HG03565 (cell line): ENCODE data around the gene HSD17B12.

Experiments used
- ATAC-seq: cut with Tn5 transposase; IDR thresholded peaks from one replicate; pipeline ENCODE4 v1.9.1; 2021; ENCODE audit warnings: mild to moderate bottlenecking, moderate library complexity; ENCODE audit not compliant: unreplicated experiment

The HSD17B12 gene

DNA sequence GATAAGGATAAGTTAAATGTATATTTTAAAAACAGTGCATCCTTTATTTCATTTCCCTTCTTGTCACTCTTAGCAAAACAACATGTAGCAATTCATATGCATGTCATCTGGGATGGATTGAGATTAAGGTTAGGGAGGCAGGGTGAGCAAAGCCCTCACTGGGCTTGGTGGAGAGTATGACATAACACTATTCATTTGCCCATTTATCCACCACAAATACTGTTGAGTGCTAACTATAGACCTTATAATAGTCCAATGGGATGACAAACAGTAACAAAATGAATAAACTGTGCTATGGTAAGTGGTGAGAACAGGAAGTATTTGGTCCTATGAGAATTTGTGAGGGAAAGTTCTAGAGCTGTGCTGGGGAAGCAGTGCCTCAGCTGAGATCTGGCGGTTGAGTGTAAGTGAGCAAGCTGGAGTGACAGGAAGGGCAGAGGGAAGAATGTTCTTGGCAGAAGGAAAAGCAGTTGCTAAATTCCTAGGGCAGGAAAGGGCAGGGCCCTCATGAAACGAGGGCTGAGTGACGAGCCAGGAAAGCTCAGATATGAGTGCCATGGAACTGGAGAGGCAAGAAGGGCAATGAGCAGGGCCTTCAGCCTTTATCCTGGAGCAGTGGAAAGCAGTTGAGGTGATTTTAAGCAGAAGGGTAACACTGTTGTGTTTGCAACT, 6.7 kb downstream of the HSD17B12 start:
- ATAC-seq, result peak; percentile 47

GRCh38 chr11:43688394-43688793, 7.9 kb downstream of the HSD17B12 start:
- ATAC-seq, result no peak

- ATAC-seq, result no peak
Measured at GRCh38 chr11:43689167-43689566, 8.6 kb downstream of the HSD17B12 start.

- ATAC-seq, result no peak
Measured at GRCh38 chr11:43690929-43691725, 10.6 kb downstream of the HSD17B12 start.

DNA sequence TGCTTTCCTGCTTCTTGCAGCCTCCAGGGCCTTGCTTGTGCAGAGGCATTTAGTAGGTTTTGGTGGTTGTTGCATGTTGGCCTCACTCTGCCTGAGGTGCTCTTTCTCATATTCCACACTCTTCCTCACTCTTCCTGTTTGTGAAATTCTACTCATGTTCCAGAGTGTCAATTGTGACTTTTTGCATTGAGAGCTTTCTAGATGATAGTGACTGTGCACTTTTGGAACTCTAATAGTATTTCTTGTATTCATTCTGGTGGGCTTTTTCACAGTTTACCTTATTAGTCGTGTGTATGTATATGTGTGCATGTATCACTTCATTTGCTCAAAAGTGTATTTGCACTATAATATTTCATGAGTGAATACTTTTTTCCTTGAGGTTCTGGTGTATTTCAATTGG, 11.3 kb downstream of the HSD17B12 start:
- no peak for ATAC-seq

GRCh38 chr11:43693069-43693468, 12.5 kb downstream of the HSD17B12 start:
- ATAC-seq, result no peak

DNA sequence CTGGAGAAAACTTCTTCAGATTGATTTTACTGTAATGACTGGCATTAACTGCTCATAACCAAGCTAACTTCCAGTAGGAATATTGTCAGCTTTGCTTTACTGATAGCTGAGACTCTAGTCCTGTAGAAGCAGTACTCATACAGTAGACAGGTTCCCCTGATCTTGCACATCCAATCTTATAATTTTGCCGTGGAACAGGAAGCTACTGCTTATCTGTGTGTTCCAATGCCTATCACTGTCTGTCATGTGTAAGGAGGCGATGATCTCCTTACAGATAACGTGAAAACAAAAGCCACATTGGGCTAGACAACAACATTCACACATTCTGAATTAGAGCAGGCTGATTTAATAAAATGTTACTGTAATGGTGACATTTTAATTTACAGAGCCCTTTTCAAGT, 13.2 kb downstream of the HSD17B12 start:
- no peak for ATAC-seq

- peak; percentile 82 for ATAC-seq
Measured at GRCh38 chr11:43694477-43694876, 13.9 kb downstream of the HSD17B12 start.

DNA sequence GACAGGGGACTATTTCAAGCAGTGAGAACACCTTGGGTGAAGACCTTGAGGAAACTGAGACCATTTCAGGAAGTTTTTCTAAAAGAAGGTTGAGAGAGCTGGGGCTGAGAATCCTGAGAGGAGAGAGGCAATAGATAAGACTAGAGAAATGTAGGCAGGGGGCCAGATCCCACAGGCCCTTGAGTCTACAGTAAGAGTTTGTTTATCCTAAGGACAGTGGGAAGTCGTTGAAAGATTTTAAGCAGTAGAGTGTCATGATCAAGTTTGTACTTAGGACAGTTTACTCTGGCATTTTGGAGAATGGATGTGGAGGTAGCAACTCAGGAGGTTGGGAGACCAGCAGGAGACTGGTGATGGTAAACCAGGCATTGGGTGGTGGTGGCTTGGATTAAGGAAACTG, 17.1 kb downstream of the HSD17B12 start:
- ATAC-seq, result no peak

- no peak for ATAC-seq
Measured at GRCh38 chr11:43699870-43700269, 19.3 kb downstream of the HSD17B12 start.

DNA sequence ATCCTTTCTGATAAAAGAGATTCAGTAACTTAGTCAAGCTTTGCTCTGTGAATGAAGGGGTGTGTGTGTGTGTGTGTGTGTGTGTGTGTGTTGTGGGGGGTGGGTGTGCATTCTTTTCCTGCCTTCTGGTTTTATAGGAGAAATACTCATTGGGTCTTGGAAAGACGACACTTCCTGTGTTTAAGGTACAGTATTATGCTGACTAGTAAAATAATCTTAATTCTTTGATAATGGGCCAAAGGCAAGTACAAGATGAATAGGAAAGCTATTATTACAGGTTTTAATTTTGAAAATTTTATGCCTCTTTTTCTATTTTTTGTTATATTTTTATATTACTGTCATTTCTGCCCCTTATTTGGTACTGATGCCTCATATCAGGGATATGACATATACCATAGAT, 26.1 kb downstream of the HSD17B12 start:
- no peak for ATAC-seq

GRCh38 chr11:43708776-43709175, 28.2 kb downstream of the HSD17B12 start:
- ATAC-seq, result no peak

- ATAC-seq, result no peak
Measured at GRCh38 chr11:43709689-43710088, 29.2 kb downstream of the HSD17B12 start.

DNA sequence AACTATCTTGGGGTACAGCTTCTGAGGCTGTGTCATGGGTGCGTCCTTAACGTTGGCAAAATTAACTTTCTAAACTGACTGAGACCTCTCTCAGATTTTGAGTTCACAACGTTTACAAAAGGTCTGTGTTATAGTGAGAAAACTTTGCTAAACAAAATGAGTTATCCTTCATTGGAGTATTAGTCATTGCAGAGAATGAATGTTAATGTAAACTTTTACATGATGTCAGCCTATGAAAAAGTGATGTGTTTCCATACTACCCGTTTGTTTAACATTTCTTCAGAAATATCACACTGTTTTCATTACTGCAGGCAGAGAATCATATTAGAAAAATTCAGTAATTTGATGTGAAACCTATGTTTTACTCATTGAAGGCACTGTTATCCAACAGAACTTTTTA, 32.1 kb downstream of the HSD17B12 start:
- ATAC-seq, result no peak

GRCh38 chr11:43718373-43718772, 37.8 kb downstream of the HSD17B12 start:
- no peak for ATAC-seq

DNA sequence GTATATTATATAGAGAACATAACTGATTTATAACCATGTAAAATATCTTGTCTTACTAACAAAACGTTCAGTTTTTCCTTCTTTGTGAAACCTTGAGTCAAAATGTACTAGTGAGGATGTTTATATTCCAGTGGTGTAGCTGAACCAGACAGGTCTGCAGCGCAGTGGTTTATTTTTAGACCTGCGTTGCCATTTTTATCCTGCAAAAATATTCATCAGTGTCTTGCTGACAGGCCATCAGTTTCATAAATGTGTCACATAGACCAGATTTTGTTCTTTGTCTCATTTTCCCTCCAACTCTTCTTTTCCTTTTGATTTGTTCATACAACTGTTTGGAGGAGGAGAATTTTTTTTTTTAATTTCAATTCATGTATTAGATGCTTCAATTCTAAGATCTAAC, 43.1 kb downstream of the HSD17B12 start:
- ATAC-seq, result no peak

GRCh38 chr11:43732225-43732624, 51.7 kb downstream of the HSD17B12 start:
- no peak for ATAC-seq

GRCh38 chr11:43734256-43734655, 53.7 kb downstream of the HSD17B12 start:
- ATAC-seq, result no peak

- no peak for ATAC-seq
Measured at GRCh38 chr11:43735115-43735514, 54.6 kb downstream of the HSD17B12 start.

DNA sequence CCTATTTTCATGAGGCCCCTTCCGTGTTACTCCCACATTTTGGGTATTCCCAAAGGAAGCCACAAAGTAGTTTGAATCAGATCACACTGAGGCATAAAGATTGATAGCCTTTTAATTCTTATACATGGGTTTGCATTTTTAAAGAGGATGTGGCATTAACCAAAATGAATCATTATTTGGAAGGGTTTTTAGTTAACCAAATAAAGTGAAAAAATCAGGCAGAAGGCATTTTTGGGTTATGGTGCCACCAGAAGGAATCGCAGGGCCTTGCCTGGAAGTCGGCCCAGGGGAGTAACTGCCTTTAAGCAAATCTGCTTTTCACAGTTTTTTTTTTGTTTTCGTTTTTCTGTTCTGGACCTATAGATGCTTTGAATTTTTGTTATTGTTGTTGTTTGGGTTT, 55.4 kb downstream of the HSD17B12 start:
- no peak for ATAC-seq

DNA sequence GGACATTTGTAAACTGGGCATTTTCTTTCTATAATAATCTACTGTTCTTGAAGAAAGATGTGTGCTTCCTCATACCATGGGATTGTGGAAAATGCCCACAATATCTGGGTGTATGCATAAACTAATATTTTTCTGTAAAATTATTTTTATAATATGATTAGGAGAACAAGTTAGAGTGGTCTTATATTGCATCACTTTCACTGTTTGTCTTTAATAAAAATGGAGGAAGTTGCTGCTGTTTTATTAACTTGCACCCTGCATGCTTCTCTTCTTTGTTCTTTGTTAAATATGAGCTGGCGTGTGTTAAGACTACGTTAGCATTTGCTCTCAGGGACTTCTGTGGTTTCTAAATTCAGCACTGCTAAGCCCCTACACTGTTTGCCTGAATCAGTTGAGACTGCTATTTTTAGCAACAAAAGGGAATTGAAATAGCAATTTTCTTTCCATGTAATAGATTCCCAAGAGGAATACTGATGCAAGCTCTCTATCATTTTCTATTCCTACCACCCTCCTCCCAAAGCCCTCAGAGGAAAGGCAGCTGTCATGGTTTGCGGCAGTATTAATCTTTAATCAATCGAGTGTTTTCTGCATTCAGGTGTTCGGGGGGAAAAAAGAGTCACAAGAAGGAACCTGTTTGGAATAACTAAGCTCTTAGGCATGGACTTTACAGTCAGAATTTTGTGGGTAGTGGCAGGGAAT, 56.1 kb downstream of the HSD17B12 start:
- ATAC-seq, result no peak

DNA sequence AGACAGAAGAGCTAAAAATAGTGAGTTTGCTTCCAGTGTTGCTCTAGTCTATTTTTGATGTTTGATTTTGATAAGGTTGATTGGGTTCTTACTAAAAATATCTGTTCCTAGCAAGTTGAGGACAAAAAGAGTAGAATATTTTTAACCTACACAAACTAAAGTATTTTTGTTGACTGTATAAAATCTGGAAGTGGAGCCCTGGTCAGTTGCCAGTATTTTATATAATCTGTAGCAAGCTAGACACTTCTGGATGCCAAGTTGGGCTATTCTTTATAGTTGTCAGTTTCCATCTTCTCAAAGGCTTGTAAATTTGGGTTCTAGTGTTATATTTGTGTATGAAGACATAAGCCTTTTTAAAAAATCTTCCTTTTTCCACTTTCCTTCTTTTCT, 56.7 kb downstream of the HSD17B12 start:
- ATAC-seq, result no peak
